K562 (cell line): ENCODE measurements around the gene RESP18. TPM values are rescaled to one million over a fixed set of nuclear protein-coding genes. Genes with fewer than 3 reads are reported as not detected.

Experiments
- CHD1 ChIP-seq: fragments of 200-600 bp; sonication (generic); IDR thresholded peaks from one replicate; pipeline ENCODE4 v1.6.1; 2012; ENCODE audit warnings: mild to moderate bottlenecking, moderate library complexity, low read length, inconsistent platforms
- MTA1 ChIP-seq: fragments of 450-650 bp; IDR thresholded peaks from 2 replicates; pipeline ENCODE4 v1.6.1; 2017; ENCODE audit warnings: borderline replicate concordance
- NR2C2 ChIP-seq, 2 experiments: fragments of 200-800 bp in 1 of 2; sonication (Bioruptor generic) in 1 of 2; sonication (generic) in 1 of 2; formaldehyde crosslinking in 1 of 2; IDR thresholded peaks; 2 replicates each; pipeline versions ENCODE4 v1.6.1 to v1.8.0; 2016 to 2022; ENCODE audit warnings: mild to moderate bottlenecking in 1 of 2, missing compliant biosample characterization in 1 of 2, missing genetic modification characterization in 1 of 2, missing genetic modification reagents in 1 of 2
- PRPF4 ChIP-seq: fragments of 200-400 bp; formaldehyde crosslinking; IDR thresholded peaks from one replicate; pipeline ENCODE4 v1.6.1; 2017; ENCODE audit warnings: low read length, low read depth, mild to moderate bottlenecking; ENCODE audit not compliant: insufficient read depth, poor library complexity, severe bottlenecking
- SMARCB1 ChIP-seq: IDR thresholded peaks from 2 replicates; pipeline ENCODE4 v1.6.1; 2011; ENCODE audit warnings: improper control_type of control experiment, low read depth; ENCODE audit not compliant: insufficient read length
- SRF ChIP-seq, 2 experiments: fragments of 250-450, 450-650 bp in 1 of 2; sonication (Bioruptor Pico) in 1 of 2; sonication (generic) in 1 of 2; formaldehyde crosslinking; IDR thresholded peaks; 2 replicates each; pipeline versions ENCODE4 v1.5.0 to v1.5.1; 2020 to 2022; ENCODE audit warnings: mild to moderate bottlenecking in 1 of 2, missing genetic modification reagents in 1 of 2
- YY1 ChIP-seq, 3 experiments: IDR thresholded peaks; 2 replicates each; pipeline ENCODE4 v1.6.1; 2011; ENCODE audit warnings: low read length in 2 of 3, mild to moderate bottlenecking in 2 of 3, moderate library complexity in 2 of 3, borderline replicate concordance in 1 of 3, control low read depth in 1 of 3, low read depth in 1 of 3; ENCODE audit not compliant: insufficient read depth in 3 of 3, insufficient replicate concordance in 2 of 3, control insufficient read depth in 1 of 3, insufficient read length in 1 of 3; ENCODE audit errors: extremely low read depth in 1 of 3
- polyA plus RNA-seq, 8 experiments: library from polyadenylated mRNA; depleted of rRNA in 4 of 8; stranded (reverse) in 5 of 8; unstranded in 3 of 8; fragments of >200 nt; fragmentation: Nextera tagmentation in 2 of 8; fragmentation: Illumina TruSeq in 1 of 8; extraction: Ambion mirVana in 2 of 8; extraction: Trizol in 1 of 8; gene quantifications; 2 replicates each; pipeline versions ENCODE4 v1.2.1 to v1.2.3, GENCODE V29; 2011 to 2014; ENCODE audit warnings: inconsistent platforms in 1 of 8, missing spikeins in 1 of 8
- total RNA-seq, 7 experiments: library from RNA; depleted of rRNA in 6 of 7; stranded (reverse); fragments of >200 nt in 6 of 7; fragmentation: Illumina TruSeq in 2 of 7; extraction: Trizol in 2 of 7; gene quantifications; 2 replicates each; pipeline versions ENCODE4 v1.2.1 to v1.2.3, GENCODE V29; 2011 to 2021; ENCODE audit warnings: low replicate concordance in 1 of 7
- TF ChIP-seq, protein P1 (sequence below): fragments of 250-450 bp; sonication (Bioruptor Pico); IDR thresholded peaks from 2 replicates; pipeline ENCODE4 v1.5.0; 2021; ENCODE audit warnings: mild to moderate bottlenecking, borderline replicate concordance

Gene RESP18
- total and polyA plus RNA-seq, 9 of the 15 experiments (the other 6 are each of a cell fraction or from before 2014, with no cell fraction given) = not detected

DNA sequence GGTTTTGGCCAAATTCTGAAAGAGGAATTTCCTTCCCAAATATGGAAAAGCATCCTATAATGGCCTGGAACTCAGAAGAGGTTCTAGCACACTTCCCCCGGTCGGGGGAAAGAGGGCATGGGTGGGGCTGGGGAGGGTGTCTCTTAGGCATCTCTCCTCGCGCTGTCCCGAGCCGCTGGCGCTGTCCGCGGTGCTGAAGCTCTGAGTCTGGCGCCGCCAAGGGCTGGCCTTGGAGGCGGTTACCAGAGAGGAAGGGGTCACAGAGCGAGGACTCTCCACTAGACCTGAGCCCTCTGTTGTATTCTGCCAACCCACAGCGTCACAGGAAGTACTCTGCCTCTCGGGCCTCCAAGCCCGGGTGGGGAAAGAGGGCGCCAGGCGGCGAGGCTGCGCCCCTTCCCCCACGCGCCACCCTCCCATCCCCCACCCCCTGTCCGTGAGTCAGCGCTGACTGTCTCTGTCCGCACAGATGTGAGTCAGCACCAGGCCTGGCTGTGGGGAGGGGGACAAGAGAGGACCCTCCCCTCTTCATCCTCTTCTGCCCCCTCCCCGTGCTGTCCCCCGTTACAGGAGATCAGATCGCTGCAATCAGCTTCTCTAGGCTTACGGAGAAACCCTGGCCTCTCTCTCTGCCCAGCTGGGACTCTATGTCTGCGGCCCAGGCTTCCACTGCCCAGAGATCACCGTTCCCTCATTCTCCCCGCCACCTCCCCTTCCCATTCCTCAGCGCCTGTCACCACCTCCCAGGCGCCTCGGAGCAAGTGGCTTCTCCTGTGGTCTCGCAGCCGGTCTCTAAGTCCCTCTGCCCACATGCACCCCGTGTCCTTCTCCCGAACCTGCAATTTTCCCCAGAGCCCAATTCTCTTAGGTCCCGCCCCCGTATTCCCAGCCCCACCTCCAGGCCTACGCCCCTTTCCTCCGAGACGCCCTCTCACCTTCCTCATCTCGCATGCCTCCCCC lies 24.1 kb downstream of the RESP18 start (continued):
- TF ChIP-seq SMARCB1 (no peak), PRPF4 (no peak), CHD1 (no peak), NR2C2 (CRISPR knock-in tag; IDR thresholded peaks at IDR 0.05) (no peak; the same call in 1 of the 2 replicates), NR2C2 (tag; IDR thresholded peaks at IDR 0.05) (no peak), YY1 (IDR thresholded peaks at IDR 0.05; ENCODE audit: borderline replicate concordance in 1 of 3, control insufficient read depth in 1 of 3, extremely low read depth in 1 of 3, insufficient read depth in 3 of 3, insufficient read length in 1 of 3, insufficient replicate concordance in 2 of 3, low read depth in 1 of 3, low read length in 2 of 3) (no peak), SRF (CRISPR knock-in tag; IDR thresholded peaks at IDR 0.05) (peak in 1 of 2 experiments; percentile 81; a peak in 2 of 4 replicates), MTA1 (no peak)
- TF ChIP-seq, protein P1, sequence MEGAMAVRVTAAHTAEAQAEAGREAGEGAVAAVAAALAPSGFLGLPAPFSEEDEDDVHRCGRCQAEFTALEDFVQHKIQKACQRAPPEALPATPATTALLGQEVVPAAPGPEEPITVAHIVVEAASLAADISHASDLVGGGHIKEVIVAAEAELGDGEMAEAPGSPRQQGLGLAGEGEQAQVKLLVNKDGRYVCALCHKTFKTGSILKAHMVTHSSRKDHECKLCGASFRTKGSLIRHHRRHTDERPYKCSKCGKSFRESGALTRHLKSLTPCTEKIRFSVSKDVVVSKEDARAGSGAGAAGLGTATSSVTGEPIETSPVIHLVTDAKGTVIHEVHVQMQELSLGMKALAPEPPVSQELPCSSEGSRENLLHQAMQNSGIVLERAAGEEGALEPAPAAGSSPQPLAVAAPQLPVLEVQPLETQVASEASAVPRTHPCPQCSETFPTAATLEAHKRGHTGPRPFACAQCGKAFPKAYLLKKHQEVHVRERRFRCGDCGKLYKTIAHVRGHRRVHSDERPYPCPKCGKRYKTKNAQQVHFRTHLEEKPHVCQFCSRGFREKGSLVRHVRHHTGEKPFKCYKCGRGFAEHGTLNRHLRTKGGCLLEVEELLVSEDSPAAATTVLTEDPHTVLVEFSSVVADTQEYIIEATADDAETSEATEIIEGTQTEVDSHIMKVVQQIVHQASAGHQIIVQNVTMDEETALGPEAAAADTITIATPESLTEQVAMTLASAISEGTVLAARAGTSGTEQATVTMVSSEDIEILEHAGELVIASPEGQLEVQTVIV (CRISPR knock-in tag) = no peak
- TF ChIP-seq, all 486 proteins: peak for 60
